GM23338 (cell line): ENCODE results near the gene ZBTB40. TPM values are rescaled to one million over a fixed set of nuclear protein-coding genes. Genes with fewer than 3 reads are reported as not detected.
A peak's percentile ranks its signal among the peaks of the same experiment; 100 is the strongest.

ENCODE experiments used
- ATAC-seq: fragments of 200-7000 bp; cut with Tn5 transposase; 3 replicates; pipeline ENCODE4 v1.9.1; 2020
- DNase-seq: peaks from one replicate; pipeline ENCODE4 v3.0.0-alpha.2; 2015; ENCODE audit warnings: low spot score
- H2AFZ ChIP-seq: fragments of 200-600 bp; sonication (generic); 2 replicates; pipeline ENCODE4 v1.8.0; 2016; ENCODE audit warnings: antibody characterized with exemption, mild to moderate bottlenecking, moderate library complexity
- H3F3A ChIP-seq: fragments of 200-600 bp; sonication (generic); replicated peaks from 2 replicates; pipeline ENCODE4 v1.8.0; 2017; ENCODE audit warnings: antibody characterized with exemption, mixed run types, low read depth
- H3K27ac ChIP-seq: fragments of 200-600 bp; sonication (generic); 2 replicates; pipeline ENCODE4 v1.6.1; 2016; ENCODE audit warnings: low read depth
- H3K27me3 ChIP-seq: fragments of 200-600 bp; sonication (generic); 2 replicates; pipeline ENCODE4 v1.8.0; 2016; ENCODE audit warnings: mild to moderate bottlenecking, mixed run types, moderate library complexity; ENCODE audit not compliant: insufficient read depth
- H3K36me3 ChIP-seq: fragments of 200-600 bp; sonication (generic); 2 replicates; pipeline ENCODE4 v1.8.0; 2016; ENCODE audit warnings: mild to moderate bottlenecking; ENCODE audit not compliant: insufficient read depth
- H3K4me1 ChIP-seq: fragments of 200-600 bp; sonication (generic); 2 replicates; pipeline ENCODE4 v1.8.0; 2016; ENCODE audit warnings: mild to moderate bottlenecking, moderate library complexity; ENCODE audit not compliant: insufficient read depth
- H3K4me2 ChIP-seq: fragments of 200-600 bp; sonication (generic); 2 replicates; pipeline ENCODE4 v1.7.1; 2017; ENCODE audit warnings: mixed run types
- H3K4me3 ChIP-seq: fragments of 200-600 bp; sonication (generic); 2 replicates; pipeline ENCODE4 v1.6.1; 2016; ENCODE audit warnings: mixed run types
- H3K79me2 ChIP-seq: fragments of 200-600 bp; sonication (generic); replicated peaks from 2 replicates; pipeline ENCODE4 v1.8.0; 2017; ENCODE audit warnings: mild to moderate bottlenecking; ENCODE audit not compliant: insufficient read depth
- H3K9me2 ChIP-seq: fragments of 200-600 bp; sonication (generic); 2 replicates; pipeline ENCODE4 v1.8.0; 2017; ENCODE audit not compliant: insufficient read depth
- H4K20me1 ChIP-seq: fragments of 200-600 bp; sonication (generic); replicated peaks from 2 replicates; pipeline ENCODE4 v1.8.0; 2017; ENCODE audit warnings: mild to moderate bottlenecking; ENCODE audit not compliant: insufficient read depth
- H3K27ac Mint-ChIP-seq: 2 replicates; pipeline ENCODE4 v1.8.0; 2020; ENCODE audit warnings: inconsistent platforms, mild to moderate bottlenecking, moderate library complexity, mixed read lengths
- H3K27me3 Mint-ChIP-seq: 3 replicates; pipeline ENCODE4 v1.8.0; 2022; ENCODE audit warnings: low read depth, mild to moderate bottlenecking, moderate library complexity, mixed read lengths, inconsistent platforms; ENCODE audit not compliant: insufficient read depth, poor library complexity
- H3K36me3 Mint-ChIP-seq: 3 replicates; pipeline ENCODE4 v1.8.0; 2021; ENCODE audit warnings: low read depth, mild to moderate bottlenecking, inconsistent platforms, moderate library complexity, mixed read lengths
- H3K4me1 Mint-ChIP-seq: 3 replicates; pipeline ENCODE4 v1.8.0; 2020; ENCODE audit warnings: mild to moderate bottlenecking, inconsistent platforms, mixed read lengths
- H3K4me3 Mint-ChIP-seq: 3 replicates; pipeline ENCODE4 v1.8.0; 2021; ENCODE audit warnings: moderate library complexity, mild to moderate bottlenecking, inconsistent platforms, mixed read lengths
- H3K9me3 Mint-ChIP-seq: 3 replicates; pipeline ENCODE4 v1.8.0; 2020; ENCODE audit warnings: moderate library complexity, mild to moderate bottlenecking, inconsistent platforms, mixed read lengths
- EZH2 ChIP-seq: fragments of 200-600 bp; sonication (generic); IDR thresholded peaks from one replicate; pipeline ENCODE4 v1.8.0; 2017; ENCODE audit warnings: antibody characterized with exemption, mild to moderate bottlenecking, low read depth; ENCODE audit not compliant: unreplicated experiment
- EZH2phosphoT487 ChIP-seq: fragments of 200-600 bp; sonication (generic); IDR thresholded peaks from one replicate; pipeline ENCODE4 v1.8.1; 2018; ENCODE audit warnings: antibody characterized with exemption; ENCODE audit not compliant: unreplicated experiment
- JUNB ChIP-seq: IDR thresholded peaks from one replicate; pipeline ENCODE4 v1.6.1; 2016; ENCODE audit warnings: antibody characterized with exemption; ENCODE audit not compliant: unreplicated experiment
- NANOG ChIP-seq: IDR thresholded peaks from 2 replicates; pipeline ENCODE4 v1.6.1; 2016; ENCODE audit warnings: antibody characterized with exemption, borderline replicate concordance
- POLR2AphosphoS5 ChIP-seq: IDR thresholded peaks from 2 replicates; pipeline ENCODE4 v1.6.1; 2016; ENCODE audit warnings: antibody characterized with exemption, low read depth
- STAT1 ChIP-seq: IDR thresholded peaks from one replicate; pipeline ENCODE4 v1.6.1; 2016; ENCODE audit warnings: antibody characterized with exemption; ENCODE audit not compliant: unreplicated experiment
- ZNF331 ChIP-seq: fragments of 250-450 bp; sonication (Bioruptor Pico); IDR thresholded peaks from 2 replicates; pipeline ENCODE4 v1.5.0; 2020; ENCODE audit warnings: low read depth, mild to moderate bottlenecking, moderate library complexity
- polyA plus RNA-seq: library from polyadenylated mRNA; unstranded; fragments of >200 nt; fragmentation: Nextera tagmentation; extraction: Ambion mirVana; gene quantifications from 2 replicates; pipeline ENCODE4 v1.2.1, GENCODE V29; 2016
- total RNA-seq: library from RNA; depleted of rRNA; stranded (reverse); fragments of >200 nt; shearing (Covaris generic); gene quantifications from 2 replicates; pipeline ENCODE4 v1.2.3, GENCODE V29; 2014
- TF ChIP-seq, protein P1 (sequence below): fragments of 250-450 bp; sonication (Bioruptor Pico); IDR thresholded peaks from 2 replicates; pipeline ENCODE4 v1.5.0; 2020; ENCODE audit warnings: mild to moderate bottlenecking, moderate library complexity
- TF ChIP-seq, protein P2 (sequence below): IDR thresholded peaks from 2 replicates; pipeline ENCODE4 v1.6.1; 2016; ENCODE audit warnings: antibody characterized with exemption

The ZBTB40 gene
- total and polyA plus RNA-seq, 2 experiments from 2014 or later = 3.1 to 22.7 TPM

DNA sequence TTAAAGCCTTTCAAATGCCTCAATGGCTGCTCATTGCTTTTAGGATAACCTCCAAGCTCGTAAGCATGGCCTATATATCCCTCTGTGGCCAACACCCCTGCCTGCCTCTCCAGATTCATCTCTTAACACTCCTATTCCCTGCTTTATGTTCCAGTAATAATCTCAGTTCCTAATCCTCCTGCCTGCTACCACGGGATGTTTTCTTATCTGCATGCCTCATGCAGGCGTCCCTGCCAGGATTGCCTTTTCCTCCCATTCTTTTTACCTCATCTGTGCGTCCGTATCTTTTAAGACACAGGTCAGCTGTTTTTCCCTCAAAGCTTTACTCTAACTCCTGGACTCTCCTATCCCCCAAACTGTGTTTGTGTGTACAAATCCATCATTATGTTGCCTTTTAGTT, 36.1 kb downstream of the ZBTB40 start (continued):
- TF ChIP-seq, protein P1, sequence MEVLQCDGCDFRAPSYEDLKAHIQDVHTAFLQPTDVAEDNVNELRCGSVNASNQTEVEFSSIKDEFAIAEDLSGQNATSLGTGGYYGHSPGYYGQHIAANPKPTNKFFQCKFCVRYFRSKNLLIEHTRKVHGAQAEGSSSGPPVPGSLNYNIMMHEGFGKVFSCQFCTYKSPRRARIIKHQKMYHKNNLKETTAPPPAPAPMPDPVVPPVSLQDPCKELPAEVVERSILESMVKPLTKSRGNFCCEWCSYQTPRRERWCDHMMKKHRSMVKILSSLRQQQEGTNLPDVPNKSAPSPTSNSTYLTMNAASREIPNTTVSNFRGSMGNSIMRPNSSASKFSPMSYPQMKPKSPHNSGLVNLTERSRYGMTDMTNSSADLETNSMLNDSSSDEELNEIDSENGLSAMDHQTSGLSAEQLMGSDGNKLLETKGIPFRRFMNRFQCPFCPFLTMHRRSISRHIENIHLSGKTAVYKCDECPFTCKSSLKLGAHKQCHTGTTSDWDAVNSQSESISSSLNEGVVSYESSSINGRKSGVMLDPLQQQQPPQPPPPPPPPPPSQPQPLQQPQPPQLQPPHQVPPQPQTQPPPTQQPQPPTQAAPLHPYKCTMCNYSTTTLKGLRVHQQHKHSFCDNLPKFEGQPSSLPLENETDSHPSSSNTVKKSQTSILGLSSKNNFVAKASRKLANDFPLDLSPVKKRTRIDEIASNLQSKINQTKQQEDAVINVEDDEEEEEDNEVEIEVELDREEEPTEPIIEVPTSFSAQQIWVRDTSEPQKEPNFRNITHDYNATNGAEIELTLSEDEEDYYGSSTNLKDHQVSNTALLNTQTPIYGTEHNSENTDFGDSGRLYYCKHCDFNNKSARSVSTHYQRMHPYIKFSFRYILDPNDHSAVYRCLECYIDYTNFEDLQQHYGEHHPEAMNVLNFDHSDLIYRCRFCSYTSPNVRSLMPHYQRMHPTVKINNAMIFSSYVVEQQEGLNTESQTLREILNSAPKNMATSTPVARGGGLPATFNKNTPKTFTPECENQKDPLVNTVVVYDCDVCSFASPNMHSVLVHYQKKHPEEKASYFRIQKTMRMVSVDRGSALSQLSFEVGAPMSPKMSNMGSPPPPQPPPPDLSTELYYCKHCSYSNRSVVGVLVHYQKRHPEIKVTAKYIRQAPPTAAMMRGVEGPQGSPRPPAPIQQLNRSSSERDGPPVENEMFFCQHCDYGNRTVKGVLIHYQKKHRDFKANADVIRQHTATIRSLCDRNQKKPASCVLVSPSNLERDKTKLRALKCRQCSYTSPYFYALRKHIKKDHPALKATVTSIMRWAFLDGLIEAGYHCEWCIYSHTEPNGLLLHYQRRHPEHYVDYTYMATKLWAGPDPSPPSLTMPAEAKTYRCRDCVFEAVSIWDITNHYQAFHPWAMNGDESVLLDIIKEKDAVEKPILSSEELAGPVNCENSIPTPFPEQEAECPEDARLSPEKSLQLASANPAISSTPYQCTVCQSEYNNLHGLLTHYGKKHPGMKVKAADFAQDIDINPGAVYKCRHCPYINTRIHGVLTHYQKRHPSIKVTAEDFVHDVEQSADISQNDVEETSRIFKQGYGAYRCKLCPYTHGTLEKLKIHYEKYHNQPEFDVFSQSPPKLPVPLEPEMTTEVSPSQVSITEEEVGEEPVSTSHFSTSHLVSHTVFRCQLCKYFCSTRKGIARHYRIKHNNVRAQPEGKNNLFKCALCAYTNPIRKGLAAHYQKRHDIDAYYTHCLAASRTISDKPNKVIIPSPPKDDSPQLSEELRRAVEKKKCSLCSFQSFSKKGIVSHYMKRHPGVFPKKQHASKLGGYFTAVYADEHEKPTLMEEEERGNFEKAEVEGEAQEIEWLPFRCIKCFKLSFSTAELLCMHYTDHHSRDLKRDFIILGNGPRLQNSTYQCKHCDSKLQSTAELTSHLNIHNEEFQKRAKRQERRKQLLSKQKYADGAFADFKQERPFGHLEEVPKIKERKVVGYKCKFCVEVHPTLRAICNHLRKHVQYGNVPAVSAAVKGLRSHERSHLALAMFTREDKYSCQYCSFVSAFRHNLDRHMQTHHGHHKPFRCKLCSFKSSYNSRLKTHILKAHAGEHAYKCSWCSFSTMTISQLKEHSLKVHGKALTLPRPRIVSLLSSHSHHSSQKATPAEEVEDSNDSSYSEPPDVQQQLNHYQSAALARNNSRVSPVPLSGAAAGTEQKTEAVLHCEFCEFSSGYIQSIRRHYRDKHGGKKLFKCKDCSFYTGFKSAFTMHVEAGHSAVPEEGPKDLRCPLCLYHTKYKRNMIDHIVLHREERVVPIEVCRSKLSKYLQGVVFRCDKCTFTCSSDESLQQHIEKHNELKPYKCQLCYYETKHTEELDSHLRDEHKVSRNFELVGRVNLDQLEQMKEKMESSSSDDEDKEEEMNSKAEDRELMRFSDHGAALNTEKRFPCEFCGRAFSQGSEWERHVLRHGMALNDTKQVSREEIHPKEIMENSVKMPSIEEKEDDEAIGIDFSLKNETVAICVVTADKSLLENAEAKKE (CRISPR knock-in tag) = no peak
- TF ChIP-seq POLR2AphosphoS5 = no peak
- no peak for TF ChIP-seq EZH2
- TF ChIP-seq, protein P2, sequence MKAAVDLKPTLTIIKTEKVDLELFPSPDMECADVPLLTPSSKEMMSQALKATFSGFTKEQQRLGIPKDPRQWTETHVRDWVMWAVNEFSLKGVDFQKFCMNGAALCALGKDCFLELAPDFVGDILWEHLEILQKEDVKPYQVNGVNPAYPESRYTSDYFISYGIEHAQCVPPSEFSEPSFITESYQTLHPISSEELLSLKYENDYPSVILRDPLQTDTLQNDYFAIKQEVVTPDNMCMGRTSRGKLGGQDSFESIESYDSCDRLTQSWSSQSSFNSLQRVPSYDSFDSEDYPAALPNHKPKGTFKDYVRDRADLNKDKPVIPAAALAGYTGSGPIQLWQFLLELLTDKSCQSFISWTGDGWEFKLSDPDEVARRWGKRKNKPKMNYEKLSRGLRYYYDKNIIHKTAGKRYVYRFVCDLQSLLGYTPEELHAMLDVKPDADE = no peak
- TF ChIP-seq JUNB = no peak

DNA sequence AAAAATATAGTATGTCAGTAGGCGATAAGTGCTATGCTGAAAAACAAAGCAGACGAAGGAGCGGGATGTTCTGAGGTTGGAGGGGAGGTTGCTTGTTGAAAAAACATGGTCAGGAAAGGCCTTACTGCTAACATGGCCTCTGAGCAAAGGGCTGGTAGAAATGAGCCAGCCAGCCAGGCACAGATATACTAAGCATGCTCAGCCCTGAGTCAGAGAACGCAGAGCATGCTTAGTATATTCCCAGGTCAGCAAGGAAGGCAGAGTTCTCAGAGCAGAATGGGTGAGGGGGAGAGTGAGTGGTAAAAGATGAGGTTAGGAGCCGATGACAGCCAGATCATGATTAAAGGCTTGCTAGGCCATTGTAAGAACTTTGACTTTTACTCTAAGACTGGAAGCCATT, 36.7 kb downstream of the ZBTB40 start:
- Histone ChIP-seq H3K36me3 (no peaks in the 10 kb centered on the region; the same call in 1 of the 2 replicates), H3K27ac (no peak overlapping the region), H3K79me2 (peaks cover 52% of the 10 kb centered on the region), H3K27me3 (no peaks in the 10 kb centered on the region), H3K4me3 (no peak overlapping the region), H2AFZ (no peak overlapping the region), H3F3A (no peaks in the 10 kb centered on the region), H3K4me2 (no peak overlapping the region), H3K9me2 (no peaks in the 10 kb centered on the region), H3K4me1 (peaks cover 39% of the 10 kb centered on the region), H4K20me1 (no peaks in the 10 kb centered on the region)
- peaks cover 4% of the 10 kb centered on the region; the same call in 1 of the 3 replicates for H3K36me3 Mint-ChIP-seq
- H3K4me1 Mint-ChIP-seq = peaks cover 9% of the 10 kb centered on the region
- no peak for DNase-seq
- no peak overlapping the region for H3K27ac Mint-ChIP-seq
- peaks cover 8% of the 10 kb centered on the region; the same call in 2 of the 3 replicates for H3K9me3 Mint-ChIP-seq
- peaks cover 2% of the 10 kb centered on the region for H3K27me3 Mint-ChIP-seq
- TF ChIP-seq EZH2phosphoT487 = no peak
- TF ChIP-seq STAT1 = no peak
- TF ChIP-seq NANOG = no peak
- TF ChIP-seq JUNB = no peak
- no peak for TF ChIP-seq POLR2AphosphoS5
- TF ChIP-seq ZNF331 = no peak
- no peak for TF ChIP-seq EZH2
- TF ChIP-seq, protein P1 (CRISPR knock-in tag) = no peak
- H3K4me3 Mint-ChIP-seq = no peak overlapping the region
- ATAC-seq = peak; percentile 11; the same call in 1 of the 3 replicates
